ENCODE data around the gene POLR2E.

DNA sequence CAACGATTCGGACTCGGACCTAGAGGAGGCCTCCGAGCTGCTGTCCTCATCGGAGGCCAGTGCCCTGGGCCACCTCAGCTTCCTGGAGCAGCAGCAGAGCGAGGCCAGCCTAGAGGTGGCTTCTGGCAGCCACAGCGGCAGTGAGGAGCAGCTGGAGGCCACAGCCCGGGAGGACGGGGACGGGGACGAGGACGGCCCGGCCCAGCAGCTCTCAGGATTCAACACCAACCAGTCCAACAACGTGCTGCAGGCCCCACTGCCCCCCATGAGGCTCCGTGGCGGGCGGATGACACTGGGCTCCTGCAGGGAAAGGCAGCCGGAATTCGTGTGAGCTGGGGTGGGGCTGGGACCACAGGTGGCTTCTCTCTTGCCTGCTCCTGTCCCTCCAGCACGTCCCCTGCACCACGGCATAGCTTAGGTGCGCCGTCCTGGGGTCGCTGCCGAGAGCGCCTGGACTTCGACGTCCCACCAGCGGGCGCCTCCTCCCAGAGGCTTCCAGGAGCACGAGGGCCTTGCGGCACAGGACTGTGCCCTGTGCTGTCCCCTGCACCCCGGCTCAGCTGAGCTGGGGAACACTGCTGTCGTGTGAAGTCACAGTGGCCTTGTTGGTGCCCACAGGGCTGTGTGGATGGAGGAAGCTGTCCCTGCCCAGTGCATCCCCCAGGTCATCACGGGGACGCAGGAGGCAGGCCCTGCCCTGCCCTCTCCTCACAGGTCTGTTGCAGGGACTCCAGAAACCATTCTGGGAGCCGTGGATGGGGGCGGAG, 9.3 kb downstream of the POLR2E start:
- TF ChIP-seq, protein P1, sequence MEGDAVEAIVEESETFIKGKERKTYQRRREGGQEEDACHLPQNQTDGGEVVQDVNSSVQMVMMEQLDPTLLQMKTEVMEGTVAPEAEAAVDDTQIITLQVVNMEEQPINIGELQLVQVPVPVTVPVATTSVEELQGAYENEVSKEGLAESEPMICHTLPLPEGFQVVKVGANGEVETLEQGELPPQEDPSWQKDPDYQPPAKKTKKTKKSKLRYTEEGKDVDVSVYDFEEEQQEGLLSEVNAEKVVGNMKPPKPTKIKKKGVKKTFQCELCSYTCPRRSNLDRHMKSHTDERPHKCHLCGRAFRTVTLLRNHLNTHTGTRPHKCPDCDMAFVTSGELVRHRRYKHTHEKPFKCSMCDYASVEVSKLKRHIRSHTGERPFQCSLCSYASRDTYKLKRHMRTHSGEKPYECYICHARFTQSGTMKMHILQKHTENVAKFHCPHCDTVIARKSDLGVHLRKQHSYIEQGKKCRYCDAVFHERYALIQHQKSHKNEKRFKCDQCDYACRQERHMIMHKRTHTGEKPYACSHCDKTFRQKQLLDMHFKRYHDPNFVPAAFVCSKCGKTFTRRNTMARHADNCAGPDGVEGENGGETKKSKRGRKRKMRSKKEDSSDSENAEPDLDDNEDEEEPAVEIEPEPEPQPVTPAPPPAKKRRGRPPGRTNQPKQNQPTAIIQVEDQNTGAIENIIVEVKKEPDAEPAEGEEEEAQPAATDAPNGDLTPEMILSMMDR (IDR thresholded peaks at IDR 0.05 in 4 of 5, conservative IDR thresholded peaks at IDR 0.05 in 1 of 5): no peak
- no peak for TF ChIP-seq POLR2A (IDR thresholded peaks at IDR 0.05)
